BLaER1 treated with 17β-estradiol and CSF1 and Interleukin-3, amounts not matched to agents 10 nM and 100 nM (cell line): ENCODE measurements around the gene DOK3.
A peak's percentile ranks its signal among the peaks of the same experiment; 100 is the strongest.

Experiments
- H3K27ac ChIP-seq, 11 experiments: shearing (Covaris generic); formaldehyde crosslinking; 2 replicates each; pipeline ENCODE4 v1.8.1; 2022
- H3K27me3 ChIP-seq, 11 experiments: shearing (Covaris generic); formaldehyde crosslinking; 2 replicates each; pipeline ENCODE4 v1.8.1; 2022
- H3K36me3 ChIP-seq, 11 experiments: shearing (Covaris generic); formaldehyde crosslinking; 2 replicates each; pipeline ENCODE4 v1.8.1; 2022
- H3K4me1 ChIP-seq, 10 experiments: shearing (Covaris generic); formaldehyde crosslinking; 2 replicates each; pipeline ENCODE4 v1.8.1; 2022
- H3K4me2 ChIP-seq, 11 experiments: shearing (Covaris generic); formaldehyde crosslinking; 2 replicates each; pipeline ENCODE4 v1.8.1; 2022
- H3K4me3 ChIP-seq, 10 experiments: shearing (Covaris generic); formaldehyde crosslinking; 2 replicates each; pipeline ENCODE4 v1.8.1; 2022
- H3K9ac ChIP-seq, 11 experiments: shearing (Covaris generic); formaldehyde crosslinking; 2 replicates each; pipeline ENCODE4 v1.8.1; 2022
- H3K9me3 ChIP-seq, 11 experiments: shearing (Covaris generic); formaldehyde crosslinking; replicated peaks in 1 of 11; 2 replicates each; pipeline ENCODE4 v1.8.1; 2022
- H4K20me1 ChIP-seq, 11 experiments: shearing (Covaris generic); formaldehyde crosslinking; 2 replicates each; pipeline ENCODE4 v1.8.1; 2022
- Cebpa-rat ChIP-seq, 11 experiments: shearing (Covaris generic); IDR thresholded peaks; 2 replicates each; pipeline ENCODE4 v1.8.1; 2022

DOK3 gene

GRCh38 chr5:177475563-177476427 lies 33.8 kb downstream of the DOK3 start:
- no peak overlapping the region for H3K4me3 ChIP-seq
- peak overlapping the region in 4 of 11 experiments; percentile 5 to 60 (median 24); a peak in 4 of 22 replicates for H3K27ac ChIP-seq
- H4K20me1 ChIP-seq, result peaks cover 6 to 60% (median 20%) of the 10 kb centered on the region in 11 experiments; a peak in 21 of 22 replicates
- H3K9me3 ChIP-seq, result no peaks in the 10 kb centered on the region
- H3K9ac ChIP-seq, result peak overlapping the region in 2 of 11 experiments; percentile 10 to 38; a peak in 3 of 22 replicates
- H3K36me3 ChIP-seq, result peaks cover 0 to 16% (median 12%) of the 10 kb centered on the region in 11 experiments; a peak in 12 of 22 replicates
- H3K27me3 ChIP-seq, result no peaks in the 10 kb centered on the region
- H3K4me2 ChIP-seq, result peak overlapping the region; percentile 73 to 95 (median 88); a peak in 20 of 22 replicates
- peaks cover 82 to 88% (median 86%) of the 10 kb centered on the region in 10 experiments for H3K4me1 ChIP-seq
- TF ChIP-seq Cebpa-rat (IDR thresholded peaks at IDR 0.05), result no peak

- H3K4me1 ChIP-seq, result peaks cover 83 to 88% (median 86%) of the 10 kb centered on the region in 10 experiments
- H3K27me3 ChIP-seq, result no peaks in the 10 kb centered on the region
- peak overlapping the region in 8 of 11 experiments; percentile 5 to 60 (median 40); a peak in 11 of 22 replicates for H3K27ac ChIP-seq
Measured at GRCh38 chr5:177474846-177475562, 34.6 kb downstream of the DOK3 start.

GRCh38 chr5:177474002-177474476 lies 35.6 kb downstream of the DOK3 start:
- no peak for TF ChIP-seq Cebpa-rat (IDR thresholded peaks at IDR 0.05)
- H3K27ac ChIP-seq, result peak overlapping the region in 8 of 11 experiments; percentile 20 to 60 (median 40); a peak in 11 of 22 replicates
- no peaks in the 10 kb centered on the region for H3K27me3 ChIP-seq
- peak overlapping the region in 7 of 10 experiments; percentile 10 to 43 (median 34); a peak in 8 of 20 replicates for H3K4me3 ChIP-seq
- no peaks in the 10 kb centered on the region for H3K9me3 ChIP-seq
- peak overlapping the region in 8 of 11 experiments; percentile 7 to 99 (median 42); a peak in 11 of 22 replicates for H3K9ac ChIP-seq
- peaks cover 13 to 61% (median 37%) of the 10 kb centered on the region in 11 experiments; a peak in 21 of 22 replicates for H4K20me1 ChIP-seq
- H3K4me1 ChIP-seq, result peaks cover 81 to 88% (median 85%) of the 10 kb centered on the region in 10 experiments
- H3K36me3 ChIP-seq, result peaks cover 0 to 33% (median 28%) of the 10 kb centered on the region in 11 experiments; a peak in 18 of 22 replicates
- peak overlapping the region; percentile 73 to 88 (median 83) for H3K4me2 ChIP-seq

More at GRCh38 chr5:177474846-177475562, 34.6 kb downstream of the DOK3 start:
- no peaks in the 10 kb centered on the region for H3K9me3 ChIP-seq
- H4K20me1 ChIP-seq, result peaks cover 8 to 61% (median 28%) of the 10 kb centered on the region in 11 experiments; a peak in 21 of 22 replicates
- no peak for TF ChIP-seq Cebpa-rat (IDR thresholded peaks at IDR 0.05)
- peak overlapping the region in 4 of 10 experiments; percentile 10 to 43 (median 32); a peak in 2 of 20 replicates for H3K4me3 ChIP-seq
- peaks cover 0 to 24% (median 19%) of the 10 kb centered on the region in 11 experiments; a peak in 14 of 22 replicates for H3K36me3 ChIP-seq
- peak overlapping the region in 8 of 11 experiments; percentile 6 to 99 (median 42); a peak in 9 of 22 replicates for H3K9ac ChIP-seq
- H3K4me2 ChIP-seq, result peak overlapping the region; percentile 73 to 88 (median 83)

GRCh38 chr5:177473443-177474001 lies 36.1 kb downstream of the DOK3 start, which contains the start of gene DBN1:
DBN1 (minus strand) TSS chr5:177473634; CDS start chr5:177473521, 113 bp downstream.
- Histone ChIP-seq H3K9me3 (no peaks in the 10 kb centered on the region), H3K27me3 (no peaks in the 10 kb centered on the region), H3K4me1 (peaks cover 76 to 85% (median 81%) of the 10 kb centered on the region in 10 experiments), H4K20me1 (peaks cover 11 to 61% (median 42%) of the 10 kb centered on the region in 11 experiments; a peak in 21 of 22 replicates), H3K9ac (peak within 1 kb of the TSS; percentile 82 to 100 (median 97)), H3K4me2 (peak within 1 kb of the TSS; percentile 94 to 100 (median 99)), H3K36me3 (peaks cover 0 to 38% (median 34%) of the 10 kb centered on the region in 11 experiments; a peak in 20 of 22 replicates), H3K4me3 (peak within 1 kb of the TSS; percentile 63 to 92 (median 78)), H3K27ac (peak within 1 kb of the TSS; percentile 16 to 99 (median 97); a peak in 21 of 22 replicates)
- TF ChIP-seq Cebpa-rat (IDR thresholded peaks at IDR 0.05), result no peak

GRCh38 chr5:177472460-177473442 lies 36.9 kb downstream of the DOK3 start:
- Histone ChIP-seq H3K9ac (peak overlapping the region; percentile 82 to 100 (median 97)), H3K4me3 (peak overlapping the region; percentile 63 to 92 (median 78)), H3K27ac (peak overlapping the region; percentile 16 to 99 (median 97); a peak in 21 of 22 replicates), H3K9me3 (no peaks in the 10 kb centered on the region; a peak in 1 of 22 replicates), H3K4me2 (peak overlapping the region; percentile 94 to 100 (median 99)), H4K20me1 (peaks cover 11 to 61% (median 49%) of the 10 kb centered on the region in 11 experiments; a peak in 21 of 22 replicates), H3K4me1 (peaks cover 68 to 77% (median 73%) of the 10 kb centered on the region in 10 experiments), H3K27me3 (no peaks in the 10 kb centered on the region), H3K36me3 (peaks cover 0 to 46% (median 41%) of the 10 kb centered on the region in 11 experiments; a peak in 21 of 22 replicates)
- TF ChIP-seq Cebpa-rat (IDR thresholded peaks at IDR 0.05), result no peak

GRCh38 chr5:177471610-177472356 lies 37.8 kb downstream of the DOK3 start:
- H3K4me3 ChIP-seq, result peak overlapping the region; percentile 63 to 92 (median 78)
- peaks cover 0 to 10% (median 3%) of the 10 kb centered on the region in 11 experiments; a peak in 13 of 22 replicates for H3K9me3 ChIP-seq
- no peaks in the 10 kb centered on the region for H3K27me3 ChIP-seq
- no peak; a peak in 1 of 22 replicates for TF ChIP-seq Cebpa-rat (IDR thresholded peaks at IDR 0.05)
- H3K4me2 ChIP-seq, result peak overlapping the region; percentile 94 to 100 (median 99)
- peaks cover 11 to 60% (median 55%) of the 10 kb centered on the region in 11 experiments; a peak in 21 of 22 replicates for H4K20me1 ChIP-seq
- peak overlapping the region; percentile 17 to 100 (median 97); a peak in 21 of 22 replicates for H3K9ac ChIP-seq
- peaks cover 60 to 68% (median 64%) of the 10 kb centered on the region in 10 experiments for H3K4me1 ChIP-seq
- peak overlapping the region in 9 of 11 experiments; percentile 78 to 99 (median 98); a peak in 19 of 22 replicates for H3K27ac ChIP-seq
- peaks cover 9 to 56% (median 51%) of the 10 kb centered on the region in 11 experiments for H3K36me3 ChIP-seq
